Uterus (tissue), 2 donors: ENCODE results near the gene GTPBP2.

Experiments
- POLR2A ChIP-seq, 2 donors: fragments of 450-650 bp; IDR thresholded peaks; one replicate each; pipeline ENCODE4 v1.6.1; 2016; ENCODE audit warnings: antibody characterized with exemption in 2 of 2, mild to moderate bottlenecking in 1 of 2, moderate library complexity in 1 of 2
- TF ChIP-seq, protein P1 (sequence below), 4 experiments: fragments of 200-600 bp in 2 of 4; fragments of 450-650 bp in 2 of 4; sonication (generic) in 2 of 4; IDR thresholded peaks; one replicate each; pipeline ENCODE4 v1.5.1; 2016 to 2019; ENCODE audit warnings: antibody characterized with exemption in 4 of 4, mild to moderate bottlenecking in 2 of 4, moderate library complexity in 1 of 4

DNA sequence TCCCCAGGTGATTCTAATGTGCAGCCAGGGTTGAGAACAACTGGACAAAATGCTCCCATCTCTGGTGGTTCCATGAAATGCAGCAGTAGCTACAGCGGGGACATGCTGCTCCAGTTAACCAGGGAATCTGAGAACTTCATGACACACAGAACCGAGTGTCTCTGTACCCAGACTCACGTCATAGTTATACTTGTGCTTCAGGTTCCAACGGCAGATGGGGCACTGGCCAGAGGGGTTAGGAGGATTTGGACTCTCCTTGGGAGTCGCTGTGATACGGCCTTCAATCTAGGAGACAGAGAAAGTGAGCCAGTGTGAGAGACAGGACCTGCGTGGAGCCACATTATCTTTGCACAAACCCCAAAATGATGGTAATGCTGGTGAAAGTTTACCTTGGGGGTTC is 49.3 kb upstream of the GTPBP2 start:
- TF ChIP-seq, protein P1, sequence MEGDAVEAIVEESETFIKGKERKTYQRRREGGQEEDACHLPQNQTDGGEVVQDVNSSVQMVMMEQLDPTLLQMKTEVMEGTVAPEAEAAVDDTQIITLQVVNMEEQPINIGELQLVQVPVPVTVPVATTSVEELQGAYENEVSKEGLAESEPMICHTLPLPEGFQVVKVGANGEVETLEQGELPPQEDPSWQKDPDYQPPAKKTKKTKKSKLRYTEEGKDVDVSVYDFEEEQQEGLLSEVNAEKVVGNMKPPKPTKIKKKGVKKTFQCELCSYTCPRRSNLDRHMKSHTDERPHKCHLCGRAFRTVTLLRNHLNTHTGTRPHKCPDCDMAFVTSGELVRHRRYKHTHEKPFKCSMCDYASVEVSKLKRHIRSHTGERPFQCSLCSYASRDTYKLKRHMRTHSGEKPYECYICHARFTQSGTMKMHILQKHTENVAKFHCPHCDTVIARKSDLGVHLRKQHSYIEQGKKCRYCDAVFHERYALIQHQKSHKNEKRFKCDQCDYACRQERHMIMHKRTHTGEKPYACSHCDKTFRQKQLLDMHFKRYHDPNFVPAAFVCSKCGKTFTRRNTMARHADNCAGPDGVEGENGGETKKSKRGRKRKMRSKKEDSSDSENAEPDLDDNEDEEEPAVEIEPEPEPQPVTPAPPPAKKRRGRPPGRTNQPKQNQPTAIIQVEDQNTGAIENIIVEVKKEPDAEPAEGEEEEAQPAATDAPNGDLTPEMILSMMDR (IDR thresholded peaks at IDR 0.05): no peak
- no peak for TF ChIP-seq POLR2A (IDR thresholded peaks at IDR 0.05)
